T-helper 22 cell (primary cell): ENCODE results near the gene CTSW.

ENCODE experiments used
- DNase-seq: peaks from one replicate; pipeline ENCODE4 v3.0.0-alpha.2; 2020; ENCODE audit warnings: low read depth

Gene CTSW

DNA sequence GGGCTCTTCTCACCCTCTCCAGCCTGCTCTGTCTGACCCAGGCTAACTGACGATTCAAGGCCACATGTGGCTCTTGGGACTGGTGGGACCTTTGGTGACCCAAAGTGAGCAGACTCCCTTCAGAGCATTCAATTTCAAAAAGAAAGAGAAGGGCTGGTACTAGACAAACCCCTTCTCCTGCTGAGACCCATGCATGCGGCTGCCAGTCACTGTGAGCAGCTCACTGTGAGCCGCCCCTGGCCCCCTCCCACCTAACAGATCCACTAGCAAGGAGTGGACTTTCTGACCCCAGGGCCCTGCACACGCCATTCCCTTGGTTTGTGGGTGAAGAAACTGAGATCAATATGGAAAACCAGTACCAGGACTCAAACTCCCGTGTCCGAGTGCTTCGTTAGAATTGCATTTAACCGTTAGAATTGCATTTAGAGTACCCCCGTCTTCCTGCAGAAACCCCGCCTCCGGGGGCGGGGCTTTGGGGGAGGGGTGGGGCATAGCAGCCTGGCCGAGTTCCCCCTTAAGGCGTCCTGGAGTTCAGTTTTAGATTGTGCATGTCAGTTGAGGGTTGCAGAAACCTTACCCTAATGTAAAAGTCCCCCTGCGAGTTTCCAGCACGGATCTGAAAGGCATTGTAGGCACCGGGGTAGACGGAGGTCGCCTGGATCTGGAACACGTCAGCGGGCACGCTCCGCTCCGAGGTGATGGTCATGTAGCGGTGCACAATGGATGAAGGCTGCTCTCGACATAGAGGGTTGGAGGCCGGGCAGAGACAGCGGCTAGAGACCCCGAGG, 12.2 kb upstream of the CTSW start:
- DNase-seq = no peak

DNA sequence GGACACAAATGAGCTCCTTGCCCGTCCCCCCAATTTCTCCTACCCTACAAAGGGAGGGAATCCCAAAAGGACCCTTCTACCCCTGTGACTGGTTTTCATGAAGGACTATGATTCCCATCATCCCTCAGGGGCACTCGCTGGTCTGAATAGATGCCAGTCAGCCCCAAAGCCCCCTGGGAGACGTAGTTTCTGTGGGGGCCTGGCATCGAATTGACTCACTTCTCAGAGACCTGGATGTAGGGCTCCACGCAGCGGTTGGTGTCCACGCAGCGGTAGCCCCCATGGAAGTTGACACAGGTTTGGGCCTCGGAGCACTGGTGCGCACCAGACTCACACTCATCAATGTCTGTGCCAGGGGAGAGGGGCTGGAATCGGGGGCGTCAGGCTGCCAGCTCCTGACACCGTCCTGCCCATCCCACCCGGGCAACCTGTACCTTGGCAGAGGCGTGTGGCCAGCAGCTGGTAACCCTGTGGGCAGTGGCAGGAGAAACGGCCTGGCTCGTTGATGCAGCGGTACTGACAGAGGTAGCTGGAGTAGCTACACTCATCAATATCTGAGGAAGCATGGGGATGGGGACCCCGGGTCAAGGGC, 11.5 kb upstream of the CTSW start:
- DNase-seq = no peak

DNA sequence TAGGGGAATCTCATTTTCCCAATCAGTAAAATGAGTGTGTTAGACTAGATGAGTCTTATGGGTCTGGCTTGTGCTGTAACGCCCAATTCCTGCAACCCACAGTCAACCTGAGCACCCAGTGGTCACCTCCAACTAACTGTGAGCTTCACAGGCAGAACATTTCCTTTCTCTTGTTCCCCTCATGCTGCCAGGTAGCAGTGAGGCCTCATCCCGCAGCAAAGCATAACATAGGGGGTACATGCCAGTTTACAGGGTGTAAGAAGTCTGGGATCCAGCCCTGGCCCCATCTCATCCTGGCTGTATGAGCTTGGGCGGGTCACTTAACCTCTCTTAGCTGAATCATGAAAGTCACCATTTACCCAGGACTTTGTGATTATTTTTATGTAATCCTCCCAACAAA, 10.7 kb upstream of the CTSW start:
- DNase-seq = no peak

DNA sequence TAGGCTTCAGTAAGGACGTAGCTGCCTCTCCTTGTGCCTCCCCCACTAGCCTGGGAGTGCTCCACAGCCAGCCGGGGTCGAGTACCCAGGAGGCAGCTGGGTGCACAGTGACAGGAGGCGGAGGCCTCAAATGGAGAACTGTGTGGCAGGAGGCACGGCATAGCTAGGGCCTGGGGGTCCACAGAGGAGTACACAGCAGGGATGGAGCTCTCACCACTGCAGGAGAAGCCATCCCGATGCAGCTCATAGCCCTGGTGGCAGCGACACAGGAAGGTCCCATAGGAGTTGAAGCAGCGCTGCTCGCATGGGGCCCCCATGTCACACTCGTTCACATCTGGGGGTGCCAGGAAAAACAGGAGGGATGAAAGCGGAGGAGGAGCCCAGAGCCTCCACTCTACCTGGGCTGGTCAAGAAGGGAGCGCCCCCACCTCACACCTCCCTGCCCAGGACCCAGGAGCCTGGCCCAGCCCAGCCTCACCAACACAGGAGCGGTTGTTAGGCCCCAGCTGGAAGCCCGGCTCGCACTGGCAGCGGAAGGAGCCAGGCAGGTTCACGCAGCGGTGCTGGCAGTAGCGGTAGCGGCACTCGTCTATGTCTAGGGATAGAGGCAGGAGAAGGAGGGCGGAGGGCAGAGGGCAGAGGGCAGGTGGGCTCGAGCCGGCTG, 9.9 kb upstream of the CTSW start:
- no peak for DNase-seq

DNA sequence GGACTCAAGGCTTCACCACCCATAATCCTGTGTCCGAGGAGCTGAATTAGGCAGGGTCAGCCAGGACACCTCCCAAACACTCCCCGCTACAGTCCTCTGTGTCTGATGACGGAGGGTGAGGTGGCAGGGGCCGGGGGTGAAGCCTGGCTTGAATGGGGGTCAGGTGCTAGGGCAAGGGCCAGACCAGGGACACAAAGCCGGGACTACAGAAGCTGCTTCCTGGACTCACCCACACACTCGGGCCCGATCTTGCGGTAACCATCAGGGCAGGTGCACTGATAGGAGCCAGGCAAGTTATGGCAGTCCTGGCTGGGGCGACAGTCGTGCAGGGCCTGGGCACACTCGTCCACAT, 9.4 kb upstream of the CTSW start:
- DNase-seq = no peak

DNA sequence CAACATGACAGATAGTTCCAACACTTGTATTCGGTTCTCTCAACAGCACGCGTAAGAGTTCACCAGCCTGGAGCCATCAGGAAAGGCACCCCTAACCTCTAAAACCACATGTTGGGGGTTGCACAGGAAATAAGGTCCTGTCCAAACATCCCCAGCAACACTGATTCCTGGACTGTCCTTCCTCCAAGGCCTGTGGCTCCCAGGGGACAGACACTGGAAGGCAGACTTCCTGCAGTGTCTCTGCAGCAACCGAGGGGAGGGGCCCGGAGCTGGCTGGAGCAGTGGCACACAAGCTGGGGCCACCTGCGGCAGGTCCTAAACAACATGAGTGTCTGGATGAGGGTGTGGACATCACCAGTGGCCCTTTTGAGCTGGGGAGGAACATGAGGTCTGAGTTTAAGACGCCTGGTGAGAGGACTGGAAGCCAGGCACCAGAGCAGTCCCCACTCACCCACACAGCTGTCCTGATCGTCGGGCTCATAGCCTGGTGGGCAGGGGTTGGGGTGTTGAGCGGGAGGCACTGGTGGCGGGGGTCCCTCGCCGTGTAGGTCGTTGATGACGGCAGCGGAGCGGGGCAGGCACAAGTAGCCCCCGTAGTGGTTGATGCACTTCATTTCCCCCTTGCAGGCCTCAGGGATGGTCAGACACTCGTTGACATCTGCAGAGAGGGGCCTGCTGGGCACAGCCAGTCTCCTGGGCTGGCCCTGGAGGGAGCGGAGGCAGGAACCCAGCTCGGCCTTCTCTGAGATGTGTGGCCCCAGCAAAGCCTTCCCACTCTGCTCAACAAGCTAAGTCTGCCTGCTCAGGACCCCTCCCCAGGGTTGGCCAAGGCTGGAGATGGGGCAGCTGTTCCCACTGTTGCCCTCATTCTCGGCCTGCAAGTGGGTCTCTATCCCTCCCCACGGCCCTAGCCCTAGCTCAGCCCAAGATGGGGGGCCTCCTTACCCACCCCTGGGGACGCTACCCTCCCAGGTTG, 8.6 kb upstream of the CTSW start:
- DNase-seq = no peak

DNA sequence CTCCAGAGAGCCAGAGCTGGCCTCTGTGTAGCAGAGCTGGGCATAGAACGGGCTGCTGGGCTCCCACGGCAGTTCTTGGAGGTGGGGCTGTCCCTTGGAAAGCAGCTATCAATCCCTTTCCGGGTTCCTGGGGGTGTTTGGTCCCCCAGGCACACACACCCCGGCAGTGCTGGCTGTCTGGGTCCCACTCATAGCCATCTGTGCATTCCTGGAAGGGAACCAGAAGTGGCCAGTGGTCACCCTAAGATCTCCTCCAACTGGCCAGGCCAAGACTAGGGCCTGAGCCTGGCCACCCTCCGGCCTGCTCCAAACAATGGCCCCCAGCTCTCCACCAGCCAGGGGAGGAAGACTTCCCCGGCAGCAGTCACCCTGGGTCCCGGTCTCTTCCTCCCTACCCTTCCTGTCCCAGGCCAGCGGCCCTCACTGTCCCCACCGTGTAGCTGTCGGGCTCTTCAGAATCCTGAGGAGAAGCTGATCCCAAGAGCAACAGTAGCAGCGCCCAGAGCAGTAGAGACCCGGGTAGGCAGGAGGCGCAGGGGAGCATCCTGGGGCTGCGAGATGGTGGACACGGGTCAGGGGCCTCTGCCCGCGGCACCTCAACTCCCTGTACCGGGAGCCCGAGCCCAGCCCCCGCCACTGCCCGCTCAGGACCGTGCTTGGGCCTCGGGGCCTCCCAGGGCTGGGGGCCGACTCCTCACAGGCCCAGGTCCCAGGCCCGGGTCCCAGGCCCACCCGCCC, 7.7 kb upstream of the CTSW start:
- no peak for DNase-seq

DNA sequence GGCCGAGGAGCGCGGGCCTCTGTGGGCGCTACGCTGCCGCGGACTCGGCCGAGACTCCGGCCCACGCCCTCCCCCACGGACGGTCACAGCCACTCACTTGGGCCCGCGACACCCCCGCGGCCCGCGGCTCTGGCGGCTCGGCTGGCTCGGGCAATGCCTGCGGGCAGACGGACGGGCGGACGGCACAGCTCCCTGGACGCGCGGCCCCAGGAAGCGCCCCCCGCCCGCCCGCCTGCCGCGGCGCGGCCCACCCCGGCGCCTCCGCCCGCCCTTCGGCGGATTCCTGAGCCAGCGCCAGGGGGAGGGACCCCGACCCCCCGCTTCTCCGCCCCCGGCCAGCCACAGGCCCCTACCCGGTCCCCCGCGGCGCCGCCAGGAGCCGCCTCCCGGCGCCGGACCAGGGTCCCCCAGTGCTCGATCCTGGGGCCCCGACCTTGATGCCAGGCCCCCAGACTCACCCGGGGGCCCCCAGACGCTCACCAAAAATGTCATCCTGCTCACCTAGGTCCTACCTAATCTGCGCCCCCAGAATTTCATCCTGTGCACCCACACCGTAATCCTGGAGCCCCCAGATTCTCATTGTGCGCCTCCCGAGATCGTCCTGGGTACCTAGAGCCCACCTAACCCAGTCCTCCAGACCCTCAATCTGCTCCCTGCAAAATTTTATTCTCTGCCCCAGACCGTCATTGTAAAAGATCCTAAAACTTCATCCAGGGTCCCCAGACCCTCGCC, 6.9 kb upstream of the CTSW start, which contains the start of gene EFEMP2:
Gene EFEMP2, minus strand, starts transcription at position 215 of the 732 bp plus-strand sequence. CDS start 446 bp downstream, outside the sequence.
- DNase-seq = no peak

DNA sequence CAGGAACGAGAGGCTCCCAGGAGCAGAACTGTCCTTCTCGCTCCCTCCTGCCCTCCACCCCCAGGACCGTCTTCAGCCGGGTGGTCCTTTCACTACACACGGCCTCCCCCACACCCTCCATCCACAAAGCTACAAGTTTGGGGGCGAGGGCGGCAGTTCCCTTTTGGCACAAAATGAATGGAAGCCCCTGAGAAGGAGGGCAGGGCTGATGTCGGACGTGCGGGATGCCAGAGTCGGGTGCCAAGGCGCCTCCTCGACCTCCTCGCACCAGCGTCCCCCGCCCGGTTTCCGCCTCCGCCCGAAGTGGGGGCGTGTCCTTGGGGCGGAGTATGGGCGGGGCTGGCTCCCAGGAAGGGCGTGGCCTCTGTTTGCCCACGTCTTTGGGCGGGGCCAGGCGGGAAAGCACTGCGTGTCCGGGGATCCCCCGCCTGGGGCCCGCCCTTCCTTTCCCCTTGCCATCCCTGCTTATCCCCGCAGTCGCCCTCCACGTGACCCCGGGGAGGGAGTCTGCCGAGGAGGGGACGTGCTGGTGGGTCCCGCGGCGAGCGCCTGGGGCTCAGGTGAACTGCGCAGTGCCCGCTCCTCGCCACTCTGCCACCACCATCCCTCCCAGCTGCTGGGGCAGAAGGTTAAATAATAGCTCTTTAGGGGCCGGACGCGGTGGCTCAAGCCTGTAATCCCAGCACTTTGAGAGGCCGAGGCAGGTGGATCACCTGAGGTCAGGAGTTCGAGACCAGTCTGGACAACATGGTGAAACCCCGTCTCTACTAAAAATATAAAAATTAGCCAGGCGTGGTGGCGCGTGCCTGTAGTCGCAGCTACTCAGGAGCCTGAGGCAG, 6.1 kb upstream of the CTSW start:
- peak; percentile 93 for DNase-seq

DNA sequence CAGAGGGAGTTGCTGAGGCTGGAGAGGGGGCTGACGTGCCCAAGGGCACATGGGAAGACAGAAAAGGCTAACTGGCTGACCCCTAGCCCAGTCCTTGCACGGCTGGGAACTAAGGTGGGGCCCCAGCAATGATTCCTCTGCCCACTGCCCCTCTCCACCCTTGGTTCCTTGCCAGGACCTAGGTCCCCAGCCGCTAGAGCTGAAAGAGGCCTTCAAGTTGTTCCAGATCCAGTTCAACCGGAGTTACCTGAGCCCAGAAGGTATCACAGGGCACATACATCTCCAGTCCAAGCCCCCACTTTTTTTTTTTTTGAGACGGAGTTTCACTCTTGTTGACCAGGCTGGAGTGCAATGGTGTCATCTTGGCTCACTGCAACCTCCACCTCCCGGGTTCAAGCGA, 390 bp downstream of the CTSW start:
- no peak for DNase-seq

DNA sequence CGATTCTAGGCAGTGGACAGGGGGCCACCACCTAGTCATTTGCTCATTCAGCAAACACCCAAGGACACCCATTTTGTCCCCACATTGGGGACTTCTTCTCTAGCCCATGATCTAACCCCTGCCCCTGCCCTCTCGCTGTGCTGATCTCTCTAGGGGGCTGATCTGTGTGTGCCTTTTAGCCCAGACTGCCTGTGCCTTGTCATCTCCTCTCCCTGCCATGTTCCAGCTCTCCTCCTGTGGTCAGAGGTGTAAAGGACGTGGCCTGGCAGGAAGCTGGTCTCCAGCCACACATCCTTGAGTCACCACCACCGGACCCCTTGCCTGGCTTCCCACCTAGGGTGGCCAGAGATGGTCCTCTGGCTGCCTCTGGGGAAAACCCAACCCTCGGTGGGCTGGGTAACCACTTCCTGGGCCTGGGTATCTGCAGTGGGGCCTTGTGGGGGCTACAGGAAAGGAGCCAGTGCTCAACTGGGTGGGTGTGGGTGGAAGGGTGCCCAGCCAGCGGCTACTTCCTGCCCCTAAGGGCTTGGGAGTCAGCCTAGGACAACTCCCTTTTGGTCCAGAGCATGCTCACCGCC, 1.3 kb downstream of the CTSW start:
- DNase-seq = no peak

DNA sequence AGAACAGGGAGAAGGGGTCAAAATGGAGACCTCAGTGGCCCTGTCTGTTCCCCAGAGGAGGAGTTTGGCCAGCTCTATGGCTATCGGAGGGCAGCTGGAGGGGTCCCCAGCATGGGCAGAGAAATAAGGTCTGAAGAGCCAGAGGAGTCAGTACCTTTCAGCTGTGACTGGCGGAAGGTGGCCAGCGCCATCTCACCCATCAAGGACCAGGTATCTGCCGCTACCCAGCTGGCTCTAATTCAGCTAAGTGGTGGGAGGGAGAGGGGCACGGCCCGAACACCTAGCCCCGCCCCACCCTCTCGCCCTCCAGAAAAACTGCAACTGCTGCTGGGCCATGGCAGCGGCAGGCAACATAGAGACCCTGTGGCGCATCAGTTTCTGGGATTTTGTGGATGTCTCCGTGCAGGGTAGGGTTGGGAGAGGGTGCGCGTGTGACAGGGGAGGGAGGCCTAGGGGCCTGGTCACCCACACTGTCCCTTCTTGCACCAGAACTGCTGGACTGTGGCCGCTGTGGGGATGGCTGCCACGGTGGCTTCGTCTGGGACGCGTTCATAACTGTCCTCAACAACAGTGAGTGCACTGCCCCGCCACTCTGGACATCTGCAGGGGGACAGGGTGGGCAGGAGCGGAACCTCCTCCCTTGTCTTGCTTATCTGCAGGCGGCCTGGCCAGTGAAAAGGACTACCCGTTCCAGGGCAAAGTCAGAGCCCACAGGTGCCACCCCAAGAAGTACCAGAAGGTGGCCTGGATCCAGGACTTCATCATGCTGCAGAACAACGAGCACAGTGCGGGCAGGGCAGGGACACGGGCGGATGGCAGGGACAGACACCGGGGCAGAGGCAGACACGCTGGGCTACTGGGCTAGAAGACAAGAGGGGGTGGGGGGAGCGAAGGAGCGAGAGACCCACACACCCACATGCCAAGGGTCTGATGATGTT, 2.8 kb downstream of the CTSW start:
- DNase-seq = no peak

DNA sequence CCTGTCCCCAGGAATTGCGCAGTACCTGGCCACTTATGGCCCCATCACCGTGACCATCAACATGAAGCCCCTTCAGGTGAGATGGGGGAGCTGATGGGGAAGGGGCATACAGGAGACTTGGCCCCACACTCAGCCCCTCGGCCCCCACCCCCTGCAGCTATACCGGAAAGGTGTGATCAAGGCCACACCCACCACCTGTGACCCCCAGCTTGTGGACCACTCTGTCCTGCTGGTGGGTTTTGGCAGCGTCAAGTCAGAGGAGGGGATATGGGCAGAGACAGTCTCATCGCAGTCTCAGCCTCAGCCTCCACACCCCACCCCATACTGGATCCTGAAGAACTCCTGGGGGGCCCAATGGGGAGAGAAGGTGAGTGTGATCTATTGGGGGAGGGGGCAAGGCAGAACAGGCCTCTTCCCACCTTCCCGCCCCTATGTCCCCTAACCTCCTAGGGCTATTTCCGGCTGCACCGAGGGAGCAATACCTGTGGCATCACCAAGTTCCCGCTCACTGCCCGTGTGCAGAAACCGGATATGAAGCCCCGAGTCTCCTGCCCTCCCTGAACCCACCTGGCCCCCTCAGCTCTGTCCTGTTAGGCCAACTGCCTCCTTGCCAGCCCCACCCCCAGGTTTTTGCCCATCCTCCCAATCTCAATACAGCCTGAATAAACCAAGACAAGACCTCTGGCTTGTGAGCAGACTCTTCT, 3.6 kb downstream of the CTSW start:
- DNase-seq = no peak

DNA sequence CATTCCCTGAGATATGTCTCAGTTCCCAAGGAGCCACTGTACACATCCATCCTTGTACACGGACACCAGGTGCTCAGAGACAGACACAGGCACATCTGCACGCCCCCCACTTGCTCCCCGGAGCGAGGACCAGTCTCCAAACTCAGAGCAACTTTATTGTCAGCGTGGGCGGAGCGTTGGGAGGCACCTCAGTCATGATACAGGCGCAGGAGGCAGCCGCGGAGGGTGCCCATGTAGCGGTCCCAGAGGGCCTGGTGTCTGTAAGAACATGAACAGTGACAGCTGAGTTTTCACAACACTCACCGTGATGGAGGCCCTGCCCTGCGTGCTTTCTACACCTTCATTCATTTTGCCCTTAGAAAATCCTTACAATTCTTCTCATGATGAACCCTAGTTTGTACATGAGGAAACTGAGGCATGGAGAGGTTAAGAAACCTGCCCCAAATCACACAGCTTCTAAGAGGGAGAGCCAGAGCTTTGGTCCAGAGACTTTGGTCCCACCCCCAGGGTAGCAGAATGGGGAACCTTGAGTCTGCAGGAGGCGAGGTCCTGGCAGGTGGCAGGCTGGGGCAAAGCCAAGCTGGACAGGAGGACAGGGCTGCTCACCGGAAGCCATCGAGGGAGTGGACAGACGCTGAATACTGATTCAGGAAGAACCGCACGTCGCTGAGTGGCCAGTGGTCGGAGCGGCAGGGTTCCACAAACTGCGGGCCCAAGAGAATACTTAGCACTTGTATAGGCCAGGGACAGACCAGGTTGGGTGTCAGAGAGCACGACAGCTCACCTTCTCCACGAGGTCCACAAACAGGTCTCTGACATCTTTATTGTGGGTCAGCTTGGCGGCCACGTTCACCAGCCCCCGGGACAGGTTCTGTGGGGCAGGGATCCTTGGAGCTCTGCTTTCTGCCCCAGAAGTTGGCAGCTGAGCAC, 4.4 kb downstream of the CTSW start:
- no peak for DNase-seq

DNA sequence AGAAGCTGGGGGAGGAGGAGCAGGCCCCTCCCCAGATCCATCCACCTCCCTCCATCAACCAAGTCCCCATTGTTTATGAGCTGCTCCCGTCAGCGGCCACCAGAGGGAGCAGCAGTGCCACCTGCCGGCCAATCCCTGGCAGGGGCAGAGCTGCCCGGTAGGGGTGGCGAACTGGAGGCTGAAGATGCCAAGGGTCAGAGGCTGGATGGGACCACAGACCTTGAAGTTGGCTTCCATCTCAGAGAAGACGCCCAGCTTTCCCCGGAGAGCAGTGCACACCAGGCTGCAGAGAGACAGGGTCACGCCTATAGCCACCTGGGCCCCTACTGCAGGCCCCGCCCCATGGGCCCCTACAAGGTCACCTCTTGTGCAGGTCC, 5.1 kb downstream of the CTSW start:
- DNase-seq = peak; percentile 62

DNA sequence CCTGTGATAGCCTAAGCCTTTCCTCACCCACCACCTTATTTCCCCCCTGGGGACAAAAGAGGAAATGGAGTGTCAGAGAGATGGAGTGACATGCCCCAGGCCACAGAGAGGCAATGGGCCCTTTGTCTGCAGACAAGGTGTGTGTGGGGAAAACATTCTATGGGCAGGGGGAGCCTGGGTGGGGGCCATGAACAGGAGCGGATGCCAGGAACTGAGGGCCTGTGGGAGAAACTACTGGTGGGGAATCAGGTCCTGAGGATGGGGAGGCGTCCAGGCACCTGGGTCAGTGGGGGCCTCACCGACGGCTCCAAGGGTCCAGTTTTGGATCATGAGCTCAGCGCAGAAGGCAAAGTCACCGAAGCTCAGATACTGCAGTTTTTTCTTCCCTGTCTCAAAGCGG, 5.6 kb downstream of the CTSW start:
- DNase-seq = no peak
